CD4-positive, alpha-beta T cell treated with Interleukin-17A for 4 hours (primary cell): ENCODE results near the gene AP1S1.
"Not testable (repeated sequence)": the region's sequence is repeated elsewhere in the genome, so short reads cannot be mapped to it uniquely, and the experiment has no call there.

Experiments
- DNase-seq: peaks from one replicate; pipeline ENCODE4 v3.0.0-alpha.2; 2020; ENCODE audit warnings: mixed read lengths

AP1S1 gene

DNA sequence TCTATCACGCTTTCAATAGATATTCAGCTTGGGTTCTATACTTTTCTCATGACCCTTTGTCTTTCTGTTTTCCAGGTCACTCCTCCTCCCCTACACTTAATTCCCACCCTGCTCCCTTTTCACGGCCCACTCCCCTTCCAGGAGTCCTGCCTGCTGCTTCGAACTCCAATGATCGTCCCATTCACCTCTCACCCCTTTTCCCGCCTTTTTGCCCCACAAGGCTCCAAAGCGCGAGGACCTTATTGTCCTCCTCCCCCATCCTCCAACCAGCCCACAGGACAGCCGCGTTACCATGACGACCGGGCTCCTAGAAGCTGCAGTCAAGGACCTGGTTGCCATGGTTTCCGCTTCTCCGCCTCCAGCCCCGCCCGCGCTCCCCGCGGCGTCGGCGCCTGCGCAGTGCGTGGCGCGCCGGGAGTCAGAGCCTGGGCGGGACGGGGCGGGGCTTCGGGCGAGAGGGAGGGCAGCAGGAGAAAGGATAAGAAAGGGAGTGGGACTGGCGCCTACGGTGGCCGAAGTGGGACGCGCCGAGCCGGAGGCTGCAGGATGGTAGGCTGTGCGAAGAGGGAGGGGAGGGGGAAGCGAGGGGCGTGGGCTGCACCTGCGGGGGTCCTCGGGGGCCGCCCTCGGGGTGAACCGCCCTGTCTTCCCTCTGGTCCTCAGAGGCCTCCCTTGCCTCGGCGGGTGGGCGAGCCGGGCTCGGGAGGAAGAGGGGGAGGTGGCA lies at the start of gene AP1S1:
Gene AP1S1, plus strand, starts transcription at position 508 of the 724 bp plus-strand sequence. Its CDS starts 39 bp downstream, at position 547.
- DNase-seq: peak; percentile 97

DNA sequence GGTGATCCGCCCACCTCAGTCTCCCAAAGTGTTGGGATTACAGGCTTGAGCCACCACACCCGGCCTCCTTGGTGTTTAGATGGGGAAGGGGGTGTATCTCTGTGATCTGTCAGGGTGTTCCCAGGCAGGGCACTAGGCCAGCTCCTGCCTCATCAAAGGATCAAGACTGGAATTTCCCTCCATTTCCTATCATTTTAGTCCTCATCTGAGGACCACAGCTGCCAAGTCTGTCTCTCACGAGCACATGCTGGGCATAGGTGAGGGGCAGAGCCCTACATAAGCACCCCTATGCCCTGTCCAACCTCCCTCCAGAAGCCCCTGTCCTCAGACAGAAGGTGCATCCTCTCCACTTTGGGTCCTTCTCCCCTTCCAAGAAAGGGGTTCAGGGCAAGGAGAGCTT lies 49.5 kb upstream of the AP1S1 start:
- no peak for DNase-seq

DNA sequence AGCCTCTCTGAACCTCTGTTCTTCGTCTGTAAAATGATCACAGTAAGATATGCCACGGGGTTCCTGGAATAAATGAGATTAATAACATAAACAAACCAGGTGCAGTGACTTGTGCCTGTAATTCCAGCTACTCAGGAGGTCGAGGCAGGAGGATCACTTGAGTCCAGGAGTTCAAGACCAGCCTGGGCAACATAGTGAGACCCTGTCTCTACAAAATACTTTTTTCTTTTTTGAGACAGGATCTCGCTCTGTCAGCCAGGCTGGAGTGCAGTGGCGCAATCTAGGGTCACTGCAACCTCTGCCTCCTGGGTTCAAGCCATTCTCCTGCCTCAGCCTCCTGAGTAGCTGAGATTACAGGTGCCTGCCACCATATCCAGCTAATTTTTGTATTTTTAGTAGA lies 49.0 kb upstream of the AP1S1 start:
- DNase-seq: not testable (repeated sequence)

DNA sequence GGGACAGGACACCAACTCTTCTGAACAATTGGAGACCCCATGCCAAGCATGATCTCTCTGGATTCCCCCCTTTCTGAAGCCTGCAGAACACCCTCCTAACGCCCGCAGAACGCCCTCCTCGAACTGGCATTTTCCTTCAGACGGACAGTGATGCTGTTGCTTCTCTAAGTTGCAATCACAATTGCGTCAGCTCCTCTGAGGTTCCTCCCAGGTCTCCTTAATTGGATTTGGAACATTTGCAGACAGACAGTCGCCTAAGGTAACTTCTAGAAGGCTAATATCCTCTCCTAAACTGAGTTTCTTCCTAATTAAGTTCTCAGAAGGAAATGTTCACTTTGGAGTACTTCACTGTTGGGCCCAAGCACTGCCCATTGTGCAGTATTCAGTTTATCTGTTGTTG lies 47.9 kb upstream of the AP1S1 start:
- no peak for DNase-seq

DNA sequence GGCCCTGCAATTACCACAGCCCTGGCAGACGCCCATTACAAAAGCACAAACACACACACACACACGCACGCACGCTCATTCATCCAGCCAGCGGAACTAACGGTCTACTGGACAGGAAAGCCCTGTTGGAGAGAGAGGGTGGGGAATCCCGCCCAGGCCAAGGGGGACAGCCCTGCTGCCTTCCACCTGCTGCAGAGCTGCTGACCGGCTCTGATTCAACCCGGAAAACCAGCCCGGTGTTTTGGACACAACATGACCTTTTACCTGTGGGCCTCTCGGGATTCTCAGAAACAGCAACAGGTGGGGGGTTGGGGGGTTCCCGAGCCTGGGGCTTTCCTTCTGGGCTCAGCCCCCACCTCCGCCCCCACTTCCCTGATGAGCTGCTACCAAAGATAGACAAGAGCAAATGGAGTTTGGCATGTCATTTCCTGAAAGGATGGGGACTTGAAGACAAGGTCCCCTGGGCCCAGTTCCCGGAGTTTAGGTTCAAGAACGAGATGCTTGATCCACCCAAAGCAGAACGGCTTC lies 45.9 kb upstream of the AP1S1 start:
- DNase-seq: no peak

DNA sequence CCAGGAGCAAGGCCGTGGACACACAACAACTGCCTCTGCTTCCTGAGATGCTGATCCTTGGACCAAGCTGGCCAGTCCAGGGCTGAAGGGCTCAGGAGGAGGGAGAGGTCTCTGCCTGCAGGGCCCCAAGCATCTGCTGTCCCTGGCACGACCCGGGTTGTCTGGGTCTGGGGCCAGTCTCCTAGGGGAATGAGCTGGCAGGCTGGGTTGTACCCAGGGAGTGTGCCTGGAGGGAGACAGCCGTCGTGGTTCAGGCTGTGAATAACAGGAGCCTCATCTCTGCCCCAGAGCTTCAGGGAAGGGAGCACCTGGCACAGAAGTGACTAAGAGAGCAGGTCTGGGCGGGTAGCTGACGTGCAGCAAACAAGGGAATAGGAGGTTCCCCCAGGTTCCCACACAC lies 45.3 kb upstream of the AP1S1 start:
- no peak for DNase-seq

DNA sequence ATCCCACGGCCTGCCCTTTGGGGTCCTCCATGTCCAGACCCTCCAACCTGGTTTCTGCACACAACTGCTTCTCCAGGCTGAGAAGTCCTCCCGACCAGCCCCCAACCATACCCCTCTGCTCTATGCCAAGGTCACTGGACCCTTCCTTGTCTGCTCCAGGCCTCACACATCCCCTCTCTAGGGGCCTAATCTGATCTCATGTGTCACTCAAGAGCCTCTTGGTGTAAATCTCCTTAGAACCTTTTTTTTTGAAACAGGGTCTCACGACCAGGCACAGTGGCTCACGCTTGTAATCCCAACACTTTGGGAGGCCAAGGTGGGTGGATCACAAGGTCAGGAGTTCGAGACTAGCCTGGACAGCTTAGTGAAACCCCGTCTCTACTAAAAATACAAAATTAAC lies 44.9 kb upstream of the AP1S1 start:
- no peak for DNase-seq

DNA sequence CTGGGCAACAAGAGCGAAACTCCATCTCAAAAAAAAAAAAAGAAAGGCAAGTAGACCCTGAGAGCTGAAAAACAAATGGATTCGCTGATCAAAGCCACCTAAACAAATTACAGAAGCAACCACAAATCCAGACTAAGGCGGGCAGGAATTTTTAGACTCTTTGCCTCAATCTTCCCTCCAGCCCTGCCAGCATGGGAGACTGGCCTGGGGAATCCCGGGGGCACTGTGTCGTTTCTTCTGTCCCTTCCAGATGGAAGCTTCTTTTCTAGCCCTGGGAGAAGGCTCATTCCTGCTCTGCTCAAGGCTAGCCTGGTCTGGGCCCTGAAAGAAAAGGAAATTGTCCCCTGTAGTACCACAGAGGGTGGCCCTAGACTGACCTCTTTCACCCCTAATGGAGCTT lies 43.0 kb upstream of the AP1S1 start:
- DNase-seq: no peak

DNA sequence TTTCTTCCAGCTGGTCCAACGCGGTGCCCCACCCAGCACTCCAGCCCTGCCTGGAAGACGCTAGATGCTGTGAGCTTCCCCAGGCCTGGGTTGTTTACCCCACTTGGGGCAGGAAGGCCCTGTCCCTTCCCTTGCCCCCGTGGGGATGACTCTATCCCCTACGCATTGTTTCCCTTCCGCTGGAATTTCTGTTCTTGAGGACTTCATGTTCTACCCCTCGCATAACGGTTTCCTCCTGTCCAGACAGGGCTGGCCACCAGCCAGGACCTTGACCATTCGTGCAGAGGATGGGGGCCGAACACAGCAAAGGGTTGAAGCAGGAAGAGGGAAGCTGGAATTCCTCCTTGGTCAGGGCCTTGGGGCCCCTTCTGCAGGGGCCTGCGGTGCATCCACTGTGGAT lies 42.0 kb upstream of the AP1S1 start:
- no peak for DNase-seq

DNA sequence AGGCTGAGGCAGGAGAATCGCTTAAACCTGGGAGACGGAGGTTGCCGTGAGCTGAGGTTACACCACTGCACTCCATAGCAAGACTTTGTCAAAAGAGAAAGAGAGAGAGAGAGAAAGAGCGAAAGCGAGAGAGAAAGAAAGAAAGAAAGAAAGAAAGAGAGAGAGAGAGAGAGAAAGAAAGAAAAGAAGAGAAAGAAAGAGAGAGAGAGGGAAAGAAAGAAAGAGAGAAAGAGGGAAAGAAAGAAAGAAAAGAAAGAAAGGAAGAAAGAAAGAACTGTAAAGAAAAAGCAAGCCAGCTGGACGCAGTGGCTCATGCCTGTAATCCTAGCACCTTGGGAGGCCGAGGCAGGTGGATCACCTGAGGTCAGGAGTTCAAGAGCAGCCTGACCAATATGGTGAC lies 41.1 kb upstream of the AP1S1 start:
- not testable (repeated sequence) for DNase-seq

DNA sequence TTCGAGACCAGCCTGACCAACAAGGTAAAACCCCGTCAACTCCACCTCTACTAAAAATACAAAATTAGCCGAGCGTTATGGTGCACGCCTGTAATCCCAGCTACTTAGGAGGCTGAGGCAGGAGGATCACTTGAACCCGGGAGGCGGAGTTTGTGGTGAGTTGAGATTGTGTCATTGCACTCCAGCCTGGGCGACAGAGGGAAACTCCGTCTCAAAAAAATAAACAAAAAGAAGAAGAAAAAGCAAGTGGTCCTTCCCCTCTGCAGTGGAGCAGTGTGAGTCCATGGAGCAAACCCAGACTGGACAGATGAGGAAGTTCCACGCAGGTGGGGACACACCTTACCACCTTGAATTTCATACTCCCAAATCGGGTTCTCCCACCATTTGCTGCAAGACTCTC lies 40.4 kb upstream of the AP1S1 start:
- no peak for DNase-seq

DNA sequence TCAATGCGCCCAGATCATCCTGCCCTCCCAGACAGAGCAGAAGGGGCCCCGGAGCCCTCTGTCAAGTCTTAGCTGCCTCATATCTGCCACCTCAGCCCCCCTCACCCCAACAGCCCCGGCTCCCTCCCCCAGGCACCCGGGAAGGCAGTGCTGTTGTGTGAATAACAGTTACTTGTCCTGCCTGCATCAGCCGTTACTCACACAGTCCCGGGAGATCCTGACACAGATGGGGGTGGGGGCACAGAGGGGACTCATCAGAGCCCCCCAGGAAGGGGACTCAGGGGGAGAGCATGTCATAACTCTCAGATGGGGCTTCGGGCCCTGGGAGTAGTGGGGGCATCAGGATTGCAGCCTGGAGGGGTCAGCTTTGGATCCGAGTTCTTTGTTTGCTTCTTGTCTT lies 39.8 kb upstream of the AP1S1 start:
- no peak for DNase-seq

DNA sequence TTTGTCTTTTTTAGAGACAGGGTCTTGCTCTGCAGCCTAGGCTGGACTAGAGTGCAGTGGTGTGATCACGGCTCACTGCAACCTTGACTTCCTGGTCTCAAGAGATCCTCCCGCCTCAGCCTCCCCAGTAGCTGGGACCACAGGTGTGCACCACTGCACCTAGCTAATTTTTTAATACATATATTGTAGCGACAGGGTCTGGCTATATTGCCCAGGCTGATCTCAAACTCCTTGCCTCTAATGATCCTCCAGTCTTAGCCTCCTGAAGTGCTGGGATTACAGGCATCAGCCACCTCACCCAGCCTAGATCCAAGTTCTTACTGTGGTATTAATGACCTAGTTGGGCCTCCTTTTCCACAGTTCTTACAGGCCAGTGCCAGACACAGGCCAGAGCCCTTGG lies 39.1 kb upstream of the AP1S1 start:
- no peak for DNase-seq

DNA sequence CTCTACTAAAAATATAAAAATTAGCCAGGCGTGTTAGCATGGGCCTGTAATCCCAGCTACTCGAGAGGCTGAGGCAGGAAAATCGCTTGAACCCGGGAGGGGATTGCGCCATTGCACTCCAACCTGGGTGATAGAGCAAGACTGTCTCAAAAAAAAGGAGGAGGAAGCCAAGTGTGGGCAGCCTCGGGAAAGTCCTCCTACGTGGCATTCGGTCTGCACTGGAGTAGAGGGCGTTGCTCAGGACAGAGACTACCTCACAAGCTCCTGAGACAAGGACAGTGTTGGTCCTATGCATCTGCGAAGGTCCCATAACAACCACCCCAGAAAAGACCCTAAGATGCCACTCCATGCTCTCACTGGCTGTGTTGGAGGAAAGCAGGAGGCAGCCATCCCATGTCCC lies 37.4 kb upstream of the AP1S1 start:
- DNase-seq: no peak

DNA sequence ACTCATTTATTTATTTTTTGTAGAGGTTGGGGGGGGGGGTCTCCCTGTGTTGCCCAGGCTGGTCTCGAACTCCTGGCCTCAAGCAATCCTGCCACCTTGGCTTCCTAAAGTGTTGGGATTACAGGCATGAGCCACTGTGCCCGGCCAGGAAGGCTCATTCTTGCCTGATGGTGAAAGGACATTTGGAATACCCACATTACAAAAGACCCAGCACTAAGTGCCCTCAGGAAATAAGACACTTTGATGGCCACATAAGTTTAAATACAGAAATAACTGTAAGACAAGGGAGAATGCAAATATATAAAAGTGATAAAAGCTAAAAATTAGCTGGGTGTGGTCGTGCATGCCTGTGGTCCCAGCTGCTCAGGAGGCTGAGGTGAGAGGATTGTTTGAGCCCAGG lies 35.4 kb upstream of the AP1S1 start:
- DNase-seq: no peak

DNA sequence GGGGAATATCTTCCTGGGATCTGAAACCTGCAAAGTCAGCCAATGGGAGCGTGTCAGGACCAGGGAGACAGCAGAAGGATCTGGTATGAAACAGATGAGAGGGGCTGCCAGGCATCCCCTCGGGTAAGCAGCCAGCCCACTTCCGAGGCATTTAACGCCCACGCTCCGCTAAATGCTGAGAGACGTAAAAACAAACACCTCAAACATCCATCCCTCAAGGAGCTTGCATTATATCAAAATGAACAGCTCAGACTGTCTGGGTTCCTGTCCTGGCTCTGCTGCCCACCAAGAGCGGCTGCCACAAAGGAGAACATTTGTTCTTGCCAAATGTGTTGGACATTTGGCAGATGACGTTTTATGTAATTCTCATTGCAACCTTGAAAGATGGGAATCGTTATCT lies 34.4 kb upstream of the AP1S1 start:
- no peak for DNase-seq

DNA sequence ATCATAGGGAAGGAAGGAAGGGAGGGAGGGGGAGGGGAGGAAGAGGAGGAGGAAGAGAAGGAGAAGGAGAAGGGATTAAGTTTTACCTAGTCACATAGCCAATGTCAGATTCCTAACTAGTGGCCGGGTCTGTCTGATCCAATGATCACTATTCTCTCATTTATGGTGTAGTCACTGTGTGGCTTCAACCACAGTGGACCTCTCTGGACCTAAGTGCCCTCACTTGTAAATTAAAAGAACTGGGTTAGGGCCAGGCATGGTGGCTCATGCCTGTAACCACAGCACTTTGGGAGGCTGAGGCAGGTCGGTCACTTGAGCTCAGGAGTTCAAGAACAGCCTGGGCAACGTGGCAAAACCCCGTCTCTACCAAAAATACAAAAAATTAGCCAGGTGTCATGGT lies 34.0 kb upstream of the AP1S1 start:
- no peak for DNase-seq

DNA sequence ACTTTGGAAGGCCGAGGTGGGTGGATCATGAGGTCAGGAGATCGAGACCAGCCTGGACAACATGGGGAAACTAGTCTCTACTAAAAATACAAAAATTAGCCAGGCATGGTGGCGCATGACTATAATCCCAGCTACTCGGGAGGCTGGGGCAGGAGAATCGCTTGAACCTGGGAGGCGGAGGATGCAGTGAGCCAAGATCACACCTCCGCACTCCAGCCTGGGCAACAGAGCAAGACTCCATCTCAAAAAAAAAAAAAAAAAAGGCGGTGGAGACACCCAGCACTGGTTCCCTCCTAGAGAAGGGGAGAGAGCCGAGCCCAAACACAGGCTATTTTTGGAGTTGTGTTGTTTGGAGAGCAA lies 32.7 kb upstream of the AP1S1 start:
- DNase-seq: not testable (repeated sequence)

DNA sequence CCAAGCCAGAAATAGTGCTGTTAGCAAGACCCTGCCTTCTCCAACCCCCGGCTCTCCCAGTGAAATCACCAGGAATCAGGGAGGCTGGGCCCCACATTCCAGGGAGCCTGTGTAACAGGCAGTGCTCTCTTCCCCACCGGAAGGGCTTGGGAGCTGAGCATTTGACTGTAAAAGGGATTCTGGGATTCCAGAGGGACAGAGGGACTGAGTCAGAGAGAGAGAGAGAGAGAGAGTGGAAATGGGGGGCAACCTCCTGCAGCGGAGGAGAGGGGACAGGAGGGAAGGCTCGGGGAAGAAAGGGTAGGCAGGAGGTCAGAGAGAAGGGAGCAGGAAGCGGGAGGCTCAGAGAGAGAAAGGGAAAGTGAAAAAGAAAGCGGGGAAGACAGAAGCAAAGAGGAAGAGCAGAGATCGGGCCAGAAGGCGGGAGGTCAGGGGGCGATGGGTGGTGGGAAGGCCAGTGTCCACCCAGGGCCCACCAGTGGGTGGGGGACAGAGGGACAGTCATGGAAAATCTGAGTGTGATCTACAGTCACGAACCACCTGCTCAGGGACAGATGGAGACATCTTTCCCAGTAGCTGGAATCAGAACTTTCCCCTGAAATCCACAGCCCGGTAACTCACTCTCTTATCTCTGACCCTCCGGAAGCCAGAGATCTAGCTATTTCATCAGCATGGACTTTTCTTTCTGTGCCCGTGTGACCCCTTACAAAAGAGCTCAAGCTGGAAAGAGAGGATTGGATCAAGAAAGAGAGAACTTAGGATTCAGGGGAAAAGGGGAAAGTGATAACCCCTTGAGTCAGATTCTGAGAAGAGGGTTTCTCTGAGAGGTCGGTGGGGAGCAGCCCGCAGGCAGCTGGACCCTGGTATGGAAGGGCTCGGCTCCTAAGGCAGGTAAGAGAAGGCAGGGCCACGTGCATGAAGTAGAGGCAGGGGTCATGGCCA lies 32.0 kb upstream of the AP1S1 start:
- no peak for DNase-seq

DNA sequence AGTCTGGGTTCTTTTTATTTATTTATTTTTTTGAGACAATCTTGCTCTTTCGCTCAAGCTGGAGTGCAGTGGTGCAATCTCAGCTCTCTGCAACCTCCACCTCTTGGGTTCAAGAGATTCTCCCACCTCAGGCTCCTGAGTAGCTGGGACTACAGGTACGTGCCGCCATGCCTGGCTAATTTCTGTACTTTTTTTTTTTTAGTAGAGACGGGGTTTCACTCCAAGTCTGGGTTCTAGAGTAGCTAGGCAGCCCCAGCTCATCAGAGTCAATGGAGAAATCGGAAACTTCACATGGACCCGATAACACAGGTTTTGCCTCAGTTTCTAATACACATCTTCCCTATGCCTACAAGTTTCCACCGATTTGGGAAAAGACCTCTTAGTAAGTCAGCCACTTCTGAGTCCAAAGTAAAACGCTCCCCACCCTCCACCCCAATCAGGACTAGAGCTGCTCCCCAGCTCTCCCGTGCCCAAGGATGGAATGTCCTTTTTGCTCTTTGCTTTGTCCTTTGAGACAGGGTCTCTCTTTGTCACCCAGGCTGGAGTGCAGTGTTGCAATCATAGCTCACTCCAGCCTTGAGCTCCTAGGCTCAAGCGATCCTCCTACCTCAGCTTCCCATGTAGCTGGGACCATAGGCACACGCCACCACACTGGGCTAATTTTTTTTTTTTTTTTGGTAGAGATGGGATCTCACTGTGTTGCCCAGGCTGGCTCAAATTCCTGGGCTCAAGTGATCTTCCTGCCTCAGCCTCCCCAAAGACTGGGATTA lies 31.2 kb upstream of the AP1S1 start:
- no peak for DNase-seq

DNA sequence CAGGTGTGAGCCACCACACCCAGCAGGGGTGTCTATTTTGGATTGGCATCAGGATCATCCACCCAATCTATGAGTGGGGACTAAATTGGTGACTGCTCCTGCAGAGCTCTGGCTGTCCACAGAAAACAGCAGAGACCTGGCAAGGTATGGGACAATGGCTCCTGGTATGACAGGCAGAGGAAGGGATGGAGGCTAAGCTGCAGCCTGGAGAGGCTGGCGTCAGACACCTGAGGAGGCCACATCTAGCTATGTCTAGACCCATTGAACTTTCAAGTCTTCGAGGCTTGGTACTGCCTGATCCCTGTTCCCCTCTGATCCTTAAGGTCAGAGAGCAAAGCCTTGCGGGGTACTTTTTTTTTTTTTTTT lies 30.6 kb upstream of the AP1S1 start:
- DNase-seq: no peak

DNA sequence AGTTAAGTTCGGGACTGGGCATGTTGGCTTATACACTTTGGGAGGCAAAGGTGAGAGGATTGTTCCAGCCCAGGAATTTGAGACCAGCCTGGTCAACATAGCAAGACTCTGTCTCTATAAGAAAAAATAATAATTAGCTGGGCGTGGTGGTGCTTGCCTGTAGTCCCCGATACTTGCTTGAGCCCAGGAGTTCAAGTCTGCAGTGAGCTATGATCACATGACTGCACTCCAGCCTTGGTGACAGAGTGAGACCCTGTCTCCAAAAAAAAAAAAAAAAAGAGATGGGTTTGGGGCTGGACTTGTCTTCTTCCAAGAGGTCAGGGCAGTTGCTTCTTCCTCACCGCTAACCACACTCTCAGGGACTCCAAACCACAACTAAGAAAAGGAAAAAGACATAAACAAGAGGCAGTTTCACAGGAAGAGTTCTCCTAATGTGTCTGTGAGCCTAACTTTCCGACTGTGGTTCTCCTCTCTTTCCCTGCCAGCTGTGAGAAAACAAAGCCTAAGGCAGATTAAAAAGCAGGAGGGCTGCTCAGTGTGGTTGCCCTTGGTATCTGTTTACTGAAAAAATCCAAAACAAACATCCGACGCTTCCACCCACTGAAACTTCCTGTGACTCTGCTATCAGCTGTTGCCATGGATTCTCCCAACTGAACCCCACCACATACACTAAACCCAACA lies 29.8 kb upstream of the AP1S1 start:
- DNase-seq: no peak
